ENCODE measurements around the gene SBF2. TPM values are rescaled to one million over a fixed set of nuclear protein-coding genes. Genes with fewer than 3 reads are reported as not detected.

The SBF2 gene
- total RNA-seq, 4 donors from 2014 or later: 44.6 to 59.4 (median 53.4) TPM

DNA sequence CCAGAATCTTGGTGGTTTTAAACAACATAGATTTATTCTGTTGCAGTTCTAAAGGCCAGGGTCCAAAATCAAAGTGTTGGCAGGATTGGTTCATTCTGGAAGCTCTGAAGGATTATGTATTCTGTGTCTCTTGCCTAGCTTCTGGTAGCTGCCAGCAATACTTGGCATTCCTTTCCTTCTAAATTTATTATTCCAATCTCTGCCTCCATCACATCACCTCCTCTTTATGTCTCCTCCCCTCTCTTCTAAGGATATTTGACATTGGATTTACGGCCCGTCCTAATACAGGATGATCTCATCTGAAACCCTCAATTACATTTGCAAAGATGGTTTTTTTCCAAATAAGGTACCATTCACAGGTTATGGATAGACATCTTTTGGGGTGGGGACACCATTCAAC lies 186.5 kb downstream of the SBF2 start:
- TF ChIP-seq, protein P1, sequence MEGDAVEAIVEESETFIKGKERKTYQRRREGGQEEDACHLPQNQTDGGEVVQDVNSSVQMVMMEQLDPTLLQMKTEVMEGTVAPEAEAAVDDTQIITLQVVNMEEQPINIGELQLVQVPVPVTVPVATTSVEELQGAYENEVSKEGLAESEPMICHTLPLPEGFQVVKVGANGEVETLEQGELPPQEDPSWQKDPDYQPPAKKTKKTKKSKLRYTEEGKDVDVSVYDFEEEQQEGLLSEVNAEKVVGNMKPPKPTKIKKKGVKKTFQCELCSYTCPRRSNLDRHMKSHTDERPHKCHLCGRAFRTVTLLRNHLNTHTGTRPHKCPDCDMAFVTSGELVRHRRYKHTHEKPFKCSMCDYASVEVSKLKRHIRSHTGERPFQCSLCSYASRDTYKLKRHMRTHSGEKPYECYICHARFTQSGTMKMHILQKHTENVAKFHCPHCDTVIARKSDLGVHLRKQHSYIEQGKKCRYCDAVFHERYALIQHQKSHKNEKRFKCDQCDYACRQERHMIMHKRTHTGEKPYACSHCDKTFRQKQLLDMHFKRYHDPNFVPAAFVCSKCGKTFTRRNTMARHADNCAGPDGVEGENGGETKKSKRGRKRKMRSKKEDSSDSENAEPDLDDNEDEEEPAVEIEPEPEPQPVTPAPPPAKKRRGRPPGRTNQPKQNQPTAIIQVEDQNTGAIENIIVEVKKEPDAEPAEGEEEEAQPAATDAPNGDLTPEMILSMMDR (IDR thresholded peaks at IDR 0.05): no peak
- TF ChIP-seq EP300 (IDR thresholded peaks at IDR 0.05) (no peak), POLR2AphosphoS5 (IDR thresholded peaks at IDR 0.05) (no peak), POLR2A (IDR thresholded peaks at IDR 0.05; ENCODE audit: low read depth) (no peak)
- no peaks in the 10 kb centered on the region for H3K36me3 ChIP-seq
- no peaks in the 10 kb centered on the region for H3K27me3 ChIP-seq
- intact Hi-C loops (cut with DNase I): no loop called here
- WGBS: 64% methylated on average over 2 of the region's 2 CpGs
- peaks cover 23 to 41% (median 36%) of the 10 kb centered on the region in 4 donors for H3K4me1 ChIP-seq
- DNase-seq (ENCODE audit: extremely low spot score): no peak
- no peak overlapping the region for H3K4me3 ChIP-seq
- no peaks in the 10 kb centered on the region for H3K9me3 ChIP-seq
- peak overlapping the region in 2 of 4 donors; percentile 9 to 46 for H3K27ac ChIP-seq (replicated peaks in 1 of 4)

DNA sequence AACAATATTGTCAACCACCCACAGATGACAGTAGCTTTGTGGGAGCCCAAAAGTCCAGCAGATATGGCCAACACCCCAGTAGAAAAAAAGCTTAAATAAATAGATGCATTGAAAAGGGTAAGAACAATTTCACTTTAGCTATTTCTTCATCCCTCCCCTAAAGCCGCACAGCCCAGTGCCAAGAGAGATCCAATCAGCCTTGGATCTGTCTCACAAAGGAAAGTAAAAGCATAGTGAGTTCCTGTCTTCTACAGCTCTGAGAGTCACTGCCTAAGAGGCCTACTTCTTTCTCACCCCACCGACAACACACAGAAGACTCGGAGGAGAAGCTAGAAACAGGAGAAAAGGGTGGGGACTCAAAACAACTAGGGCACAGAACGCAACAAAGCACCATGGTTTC lies 196.4 kb downstream of the SBF2 start:
- intact Hi-C loops (cut with DNase I): no loop called here
- Histone ChIP-seq H3K4me1 (no peaks in the 10 kb centered on the region), H3K27ac (replicated peaks in 1 of 4) (no peak overlapping the region), H3K9me3 (peaks cover 0 to 16% (median 9%) of the 10 kb centered on the region in 4 donors), H3K36me3 (peaks cover 0 to 5% (median 0%) of the 10 kb centered on the region in 4 donors), H3K27me3 (no peaks in the 10 kb centered on the region), H3K4me3 (no peak overlapping the region)
- TF ChIP-seq, protein P1 (IDR thresholded peaks at IDR 0.05): no peak
- TF ChIP-seq EP300 (IDR thresholded peaks at IDR 0.05) (no peak), POLR2A (IDR thresholded peaks at IDR 0.05; ENCODE audit: low read depth) (no peak), POLR2AphosphoS5 (IDR thresholded peaks at IDR 0.05) (no peak)
- no peak for DNase-seq (ENCODE audit: extremely low spot score)
- WGBS: 94% methylated on average over 4 of the region's 4 CpGs

DNA sequence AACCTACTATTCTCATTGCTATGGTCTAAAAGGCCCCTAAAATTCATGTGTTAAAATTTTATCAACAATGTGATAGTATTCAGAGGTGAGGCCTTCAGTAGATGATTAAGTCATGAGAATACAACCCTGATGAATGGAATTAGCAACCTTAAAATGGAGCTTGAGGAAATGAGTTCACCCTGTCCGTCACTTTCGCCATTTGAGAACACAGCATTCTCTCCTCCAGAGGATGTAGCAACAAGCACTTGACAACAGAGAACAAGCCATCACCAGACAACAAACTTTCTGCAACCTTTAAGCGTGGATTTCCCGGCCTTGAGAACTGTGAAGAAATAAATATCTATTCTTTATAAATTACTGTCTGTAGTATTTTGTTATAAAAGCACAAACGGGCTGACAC lies 197.0 kb downstream of the SBF2 start:
- intact Hi-C loops (cut with DNase I): no loop called here
- no peaks in the 10 kb centered on the region for H3K4me1 ChIP-seq
- 90% methylated on average over 5 of the region's 5 CpGs for WGBS

DNA sequence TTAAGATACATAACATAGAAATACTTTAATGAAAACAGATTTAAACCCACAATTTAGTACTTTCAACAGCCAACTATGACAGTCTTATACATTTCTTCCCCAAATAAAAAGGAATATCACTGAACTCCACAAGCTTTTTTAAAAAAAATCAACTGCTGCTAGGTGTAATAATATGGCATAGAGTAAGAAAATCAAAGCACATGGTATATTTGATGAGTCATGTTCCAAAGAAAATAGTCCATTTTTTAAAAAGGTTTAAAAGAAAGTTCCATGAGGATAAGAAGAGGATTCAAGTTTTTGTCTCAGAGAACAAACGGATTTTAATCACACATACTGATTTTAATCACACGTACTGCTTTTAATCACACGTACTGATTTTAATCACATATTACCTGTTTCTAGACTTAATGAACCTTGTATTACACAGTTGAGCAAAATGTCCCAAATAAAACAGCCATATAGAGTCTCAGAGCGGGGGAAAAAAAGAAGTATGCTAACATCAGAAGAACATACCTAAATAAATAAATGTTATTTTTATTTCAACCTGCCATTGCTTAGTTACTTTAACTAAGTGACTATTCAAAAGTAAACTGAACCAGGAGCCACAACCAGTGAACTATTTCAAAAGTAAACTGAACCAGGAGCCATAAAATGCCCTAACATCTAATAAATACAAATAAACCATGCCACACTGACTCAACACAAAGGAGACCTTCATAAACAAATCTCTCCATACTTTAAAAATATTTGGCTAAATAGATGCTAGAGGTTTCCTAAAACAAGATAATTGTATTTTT lies 198.4 kb downstream of the SBF2 start:
- no peak overlapping the region for H3K27ac ChIP-seq (replicated peaks in 1 of 4)
- no peak overlapping the region for H3K4me3 ChIP-seq
- TF ChIP-seq POLR2AphosphoS5 (IDR thresholded peaks at IDR 0.05): no peak
- TF ChIP-seq EP300 (IDR thresholded peaks at IDR 0.05): no peak
- no peak for TF ChIP-seq POLR2A (IDR thresholded peaks at IDR 0.05; ENCODE audit: low read depth)
- TF ChIP-seq, protein P1 (IDR thresholded peaks at IDR 0.05): no peak
- no peak for DNase-seq (ENCODE audit: extremely low spot score)
- H3K27me3 ChIP-seq: no peaks in the 10 kb centered on the region
- WGBS: 87% methylated on average over 4 of the region's 4 CpGs
- H3K36me3 ChIP-seq: peaks cover 0 to 4% (median 0%) of the 10 kb centered on the region in 4 donors
- H3K4me1 ChIP-seq: no peaks in the 10 kb centered on the region
- intact Hi-C loops (cut with DNase I): no loop called here
- H3K9me3 ChIP-seq: peaks cover 0 to 16% (median 9%) of the 10 kb centered on the region in 4 donors

More for the DNA sequence above, 197.0 kb downstream of the SBF2 start:
- H3K4me3 ChIP-seq: no peak overlapping the region
- H3K9me3 ChIP-seq: peaks cover 0 to 16% (median 9%) of the 10 kb centered on the region in 4 donors
- DNase-seq (ENCODE audit: extremely low spot score): no peak
- TF ChIP-seq POLR2AphosphoS5 (IDR thresholded peaks at IDR 0.05): no peak
- TF ChIP-seq, protein P1 (IDR thresholded peaks at IDR 0.05): no peak
- TF ChIP-seq POLR2A (IDR thresholded peaks at IDR 0.05; ENCODE audit: low read depth): no peak
- TF ChIP-seq EP300 (IDR thresholded peaks at IDR 0.05): no peak
- no peak overlapping the region for H3K27ac ChIP-seq (replicated peaks in 1 of 4)
- peaks cover 0 to 5% (median 0%) of the 10 kb centered on the region in 4 donors for H3K36me3 ChIP-seq
- H3K27me3 ChIP-seq: no peaks in the 10 kb centered on the region
